Liver (tissue), 9 donors: Measurements from ENCODE around the gene HNRNPL. TPM values are rescaled to one million over a fixed set of nuclear protein-coding genes. Genes with fewer than 3 reads are reported as not detected.

Experiments
- DNase-seq: peaks from one replicate; pipeline ENCODE4 v3.0.0-alpha.2; 2017; ENCODE audit warnings: low spot score
- H3K27ac ChIP-seq, 2 donors: one replicate each; pipeline ENCODE4 v1.7.0; 2013; ENCODE audit warnings: inconsistent platforms in 2 of 2, low read length in 2 of 2, control low read depth in 1 of 2, low read depth in 1 of 2, mild to moderate bottlenecking in 1 of 2
- H3K27me3 ChIP-seq, 4 donors: one replicate each; pipeline versions ENCODE4 v1.6.1 to v1.7.0; 2013; ENCODE audit warnings: low read length in 3 of 4, inconsistent platforms in 1 of 4, mild to moderate bottlenecking in 1 of 4, moderate library complexity in 1 of 4; ENCODE audit not compliant: control insufficient read depth in 4 of 4, insufficient read depth in 4 of 4
- H3K36me3 ChIP-seq, 4 donors: one replicate each; pipeline versions ENCODE4 v1.6.1 to v1.7.0; 2013; ENCODE audit warnings: low read length in 3 of 4, mild to moderate bottlenecking in 3 of 4, low read depth in 1 of 4, moderate library complexity in 1 of 4; ENCODE audit not compliant: control insufficient read depth in 4 of 4, insufficient read depth in 3 of 4
- H3K4me1 ChIP-seq, 4 donors: one replicate each; pipeline versions ENCODE4 v1.6.1 to v1.7.0; 2013; ENCODE audit warnings: low read length in 3 of 4, mild to moderate bottlenecking in 3 of 4, moderate library complexity in 1 of 4; ENCODE audit not compliant: control insufficient read depth in 4 of 4, insufficient read depth in 4 of 4
- H3K4me3 ChIP-seq, 3 donors: one replicate each; pipeline versions ENCODE4 v1.6.1 to v1.7.0; 2013; ENCODE audit warnings: low read length in 3 of 3, control low read depth in 1 of 3, low read depth in 1 of 3, mild to moderate bottlenecking in 1 of 3
- H3K9ac ChIP-seq, 2 donors: one replicate each; pipeline ENCODE4 v1.7.0; 2013; ENCODE audit warnings: low read length in 2 of 2, mild to moderate bottlenecking in 2 of 2, moderate library complexity in 2 of 2, control low read depth in 1 of 2, low read depth in 1 of 2
- H3K9me3 ChIP-seq, 4 donors: one replicate each; pipeline versions ENCODE4 v1.6.1 to v1.7.0; 2013; ENCODE audit warnings: low read length in 3 of 4; ENCODE audit not compliant: control insufficient read depth in 4 of 4
- EGR1 ChIP-seq, 2 donors: IDR thresholded peaks; 2 replicates each; pipeline ENCODE4 v1.6.1; 2016 to 2018; ENCODE audit warnings: antibody characterized with exemption in 2 of 2, low read depth in 2 of 2
- FOXA1 ChIP-seq: IDR thresholded peaks from 2 replicates; pipeline ENCODE4 v1.6.1; 2016; ENCODE audit warnings: antibody characterized with exemption
- FOXA2 ChIP-seq: IDR thresholded peaks from 2 replicates; pipeline ENCODE4 v1.6.1; 2016; ENCODE audit warnings: antibody characterized with exemption
- HNF4A ChIP-seq, 2 donors: conservative IDR thresholded peaks; 2 replicates each; pipeline ENCODE4 v1.6.1; 2016; ENCODE audit warnings: antibody characterized with exemption in 2 of 2, mild to moderate bottlenecking in 2 of 2
- HNF4G ChIP-seq: IDR thresholded peaks from 2 replicates; pipeline ENCODE4 v1.6.1; 2016; ENCODE audit warnings: antibody characterized with exemption
- NR2F2 ChIP-seq: IDR thresholded peaks from 2 replicates; pipeline ENCODE4 v1.6.1; 2016; ENCODE audit warnings: antibody characterized with exemption
- RAD21 ChIP-seq, 2 donors: IDR thresholded peaks; 2 replicates each; pipeline ENCODE4 v1.6.1; 2016; ENCODE audit warnings: antibody characterized with exemption in 2 of 2, mild to moderate bottlenecking in 2 of 2
- RXRA ChIP-seq, 2 donors: IDR thresholded peaks; 2 replicates each; pipeline ENCODE4 v1.6.1; 2017 to 2018; ENCODE audit warnings: antibody characterized with exemption in 2 of 2, mild to moderate bottlenecking in 1 of 2
- SP1 ChIP-seq: IDR thresholded peaks from 2 replicates; pipeline ENCODE4 v1.6.1; 2018; ENCODE audit warnings: antibody characterized with exemption, mild to moderate bottlenecking
- TAF1 ChIP-seq: conservative IDR thresholded peaks from 2 replicates; pipeline ENCODE4 v1.6.1; 2016; ENCODE audit warnings: antibody characterized with exemption, mild to moderate bottlenecking
- YY1 ChIP-seq: IDR thresholded peaks from 2 replicates; pipeline ENCODE4 v1.6.1; 2016; ENCODE audit warnings: antibody characterized with exemption, mild to moderate bottlenecking
- ZBTB33 ChIP-seq: IDR thresholded peaks from 2 replicates; pipeline ENCODE4 v1.6.1; 2016; ENCODE audit warnings: antibody characterized with exemption
- WGBS: extraction: QIAGEN DNeasy Blood & Tissue Kit; methylation state at CpG from one replicate; pipeline ENCODE4 v1.1.7; 2013; 5-methylcytosine and 5-hydroxymethylcytosine counted together
- polyA plus RNA-seq, 2 donors: library from polyadenylated mRNA; stranded (reverse) in 1 of 2; unstranded in 1 of 2; fragments of 200-250 nt in 1 of 2; fragments of >200 nt in 1 of 2; fragmentation: Nextera tagmentation in 1 of 2; extraction: Ambion mirVana in 1 of 2; gene quantifications; one replicate each; pipeline versions ENCODE4 v1.2.1 to v1.2.3, GENCODE V29; 2013 to 2015
- total RNA-seq, 2 donors: library from RNA; depleted of rRNA; stranded (reverse); fragments of >200 nt; gene quantifications; one replicate each; pipeline ENCODE4 v1.2.3, GENCODE V29; 2014
- TF ChIP-seq, protein P1 (sequence below): fragments of 150-350 bp; IDR thresholded peaks from 2 replicates; pipeline ENCODE4 v1.5.1; 2017; ENCODE audit warnings: improper control_type of control experiment, low read depth, low read length; ENCODE audit not compliant: missing input control
- TF ChIP-seq, protein P2 (sequence below): IDR thresholded peaks from 2 replicates; pipeline ENCODE4 v1.6.1; 2016; ENCODE audit warnings: antibody characterized with exemption, mild to moderate bottlenecking
- TF ChIP-seq, protein P3 (sequence below): IDR thresholded peaks from 2 replicates; pipeline ENCODE4 v1.6.1; 2016; ENCODE audit warnings: antibody characterized with exemption
- donor health status: healthy.
- donor health status: healthy.
- donor health status: healthy.
- donor health status: healthy.
- donor health status: healthy.

HNRNPL gene
- total and polyA plus RNA-seq, 4 donors = 50.4 to 166 (median 95.6) TPM

GRCh38 chr19:38806371-38806770, 43.4 kb downstream of the HNRNPL start (continued):
- TF ChIP-seq, protein P1, sequence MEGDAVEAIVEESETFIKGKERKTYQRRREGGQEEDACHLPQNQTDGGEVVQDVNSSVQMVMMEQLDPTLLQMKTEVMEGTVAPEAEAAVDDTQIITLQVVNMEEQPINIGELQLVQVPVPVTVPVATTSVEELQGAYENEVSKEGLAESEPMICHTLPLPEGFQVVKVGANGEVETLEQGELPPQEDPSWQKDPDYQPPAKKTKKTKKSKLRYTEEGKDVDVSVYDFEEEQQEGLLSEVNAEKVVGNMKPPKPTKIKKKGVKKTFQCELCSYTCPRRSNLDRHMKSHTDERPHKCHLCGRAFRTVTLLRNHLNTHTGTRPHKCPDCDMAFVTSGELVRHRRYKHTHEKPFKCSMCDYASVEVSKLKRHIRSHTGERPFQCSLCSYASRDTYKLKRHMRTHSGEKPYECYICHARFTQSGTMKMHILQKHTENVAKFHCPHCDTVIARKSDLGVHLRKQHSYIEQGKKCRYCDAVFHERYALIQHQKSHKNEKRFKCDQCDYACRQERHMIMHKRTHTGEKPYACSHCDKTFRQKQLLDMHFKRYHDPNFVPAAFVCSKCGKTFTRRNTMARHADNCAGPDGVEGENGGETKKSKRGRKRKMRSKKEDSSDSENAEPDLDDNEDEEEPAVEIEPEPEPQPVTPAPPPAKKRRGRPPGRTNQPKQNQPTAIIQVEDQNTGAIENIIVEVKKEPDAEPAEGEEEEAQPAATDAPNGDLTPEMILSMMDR = no peak
- no peak for TF ChIP-seq RXRA (IDR thresholded peaks at IDR 0.05)

DNA sequence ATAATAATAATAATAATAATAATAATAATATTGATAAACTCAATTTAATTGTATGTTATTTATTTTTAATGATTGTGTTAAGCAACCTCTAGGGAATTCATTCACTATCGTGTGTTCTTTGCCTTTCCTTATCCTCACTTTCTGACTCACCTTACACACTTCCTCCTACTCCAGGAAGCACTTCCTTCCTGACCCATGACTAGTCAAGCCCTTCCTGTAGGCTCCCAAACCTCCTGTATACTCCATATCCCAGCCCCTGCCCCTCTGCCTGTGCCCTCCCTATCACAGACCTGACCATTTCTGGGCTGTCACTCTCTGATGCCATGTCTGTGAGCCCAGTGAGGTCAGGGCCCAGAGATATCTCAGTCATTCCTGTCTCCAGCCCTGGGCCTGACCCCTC, 44.6 kb downstream of the HNRNPL start:
- Histone ChIP-seq H3K27ac (no peak overlapping the region), H3K9me3 (no peaks in the 10 kb centered on the region), H3K27me3 (no peaks in the 10 kb centered on the region), H3K4me1 (no peaks in the 10 kb centered on the region), H3K4me3 (no peak overlapping the region), H3K36me3 (peaks cover 3 to 15% (median 10%) of the 10 kb centered on the region in 4 donors), H3K9ac (no peak overlapping the region)
- WGBS = 66% methylated on average over 1 of the region's 1 CpG
- TF ChIP-seq FOXA1 = no peak
- TF ChIP-seq, protein P2, sequence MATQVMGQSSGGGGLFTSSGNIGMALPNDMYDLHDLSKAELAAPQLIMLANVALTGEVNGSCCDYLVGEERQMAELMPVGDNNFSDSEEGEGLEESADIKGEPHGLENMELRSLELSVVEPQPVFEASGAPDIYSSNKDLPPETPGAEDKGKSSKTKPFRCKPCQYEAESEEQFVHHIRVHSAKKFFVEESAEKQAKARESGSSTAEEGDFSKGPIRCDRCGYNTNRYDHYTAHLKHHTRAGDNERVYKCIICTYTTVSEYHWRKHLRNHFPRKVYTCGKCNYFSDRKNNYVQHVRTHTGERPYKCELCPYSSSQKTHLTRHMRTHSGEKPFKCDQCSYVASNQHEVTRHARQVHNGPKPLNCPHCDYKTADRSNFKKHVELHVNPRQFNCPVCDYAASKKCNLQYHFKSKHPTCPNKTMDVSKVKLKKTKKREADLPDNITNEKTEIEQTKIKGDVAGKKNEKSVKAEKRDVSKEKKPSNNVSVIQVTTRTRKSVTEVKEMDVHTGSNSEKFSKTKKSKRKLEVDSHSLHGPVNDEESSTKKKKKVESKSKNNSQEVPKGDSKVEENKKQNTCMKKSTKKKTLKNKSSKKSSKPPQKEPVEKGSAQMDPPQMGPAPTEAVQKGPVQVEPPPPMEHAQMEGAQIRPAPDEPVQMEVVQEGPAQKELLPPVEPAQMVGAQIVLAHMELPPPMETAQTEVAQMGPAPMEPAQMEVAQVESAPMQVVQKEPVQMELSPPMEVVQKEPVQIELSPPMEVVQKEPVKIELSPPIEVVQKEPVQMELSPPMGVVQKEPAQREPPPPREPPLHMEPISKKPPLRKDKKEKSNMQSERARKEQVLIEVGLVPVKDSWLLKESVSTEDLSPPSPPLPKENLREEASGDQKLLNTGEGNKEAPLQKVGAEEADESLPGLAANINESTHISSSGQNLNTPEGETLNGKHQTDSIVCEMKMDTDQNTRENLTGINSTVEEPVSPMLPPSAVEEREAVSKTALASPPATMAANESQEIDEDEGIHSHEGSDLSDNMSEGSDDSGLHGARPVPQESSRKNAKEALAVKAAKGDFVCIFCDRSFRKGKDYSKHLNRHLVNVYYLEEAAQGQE = no peak
- no peak for TF ChIP-seq HNF4G
- no peak for TF ChIP-seq EGR1 (IDR thresholded peaks at IDR 0.05; ENCODE audit: low read depth in 2 of 2)
- TF ChIP-seq RXRA (IDR thresholded peaks at IDR 0.05) = no peak
- TF ChIP-seq YY1 = no peak
- no peak for TF ChIP-seq ZBTB33
- TF ChIP-seq, protein P3, sequence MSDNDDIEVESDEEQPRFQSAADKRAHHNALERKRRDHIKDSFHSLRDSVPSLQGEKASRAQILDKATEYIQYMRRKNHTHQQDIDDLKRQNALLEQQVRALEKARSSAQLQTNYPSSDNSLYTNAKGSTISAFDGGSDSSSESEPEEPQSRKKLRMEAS = no peak
- TF ChIP-seq FOXA2 = no peak
- TF ChIP-seq HNF4A (conservative IDR thresholded peaks at IDR 0.05) = no peak
- TF ChIP-seq RAD21 (IDR thresholded peaks at IDR 0.05) = no peak
- no peak for TF ChIP-seq SP1
- no peak for TF ChIP-seq TAF1
- no peak for TF ChIP-seq NR2F2
- TF ChIP-seq, protein P1 = no peak
- DNase-seq = no peak
